ENCODE data around the gene MXRA5. TPM values are rescaled to one million over a fixed set of nuclear protein-coding genes. Genes with fewer than 3 reads are reported as not detected.
A peak's percentile ranks its signal among the peaks of the same experiment; 100 is the strongest.
"Not testable (repeated sequence)": the region's sequence is repeated elsewhere in the genome, so short reads cannot be mapped to it uniquely, and the experiment has no call there.

Gene MXRA5
- total RNA-seq, 1 donor from 2014 or later: 0.40 TPM

DNA sequence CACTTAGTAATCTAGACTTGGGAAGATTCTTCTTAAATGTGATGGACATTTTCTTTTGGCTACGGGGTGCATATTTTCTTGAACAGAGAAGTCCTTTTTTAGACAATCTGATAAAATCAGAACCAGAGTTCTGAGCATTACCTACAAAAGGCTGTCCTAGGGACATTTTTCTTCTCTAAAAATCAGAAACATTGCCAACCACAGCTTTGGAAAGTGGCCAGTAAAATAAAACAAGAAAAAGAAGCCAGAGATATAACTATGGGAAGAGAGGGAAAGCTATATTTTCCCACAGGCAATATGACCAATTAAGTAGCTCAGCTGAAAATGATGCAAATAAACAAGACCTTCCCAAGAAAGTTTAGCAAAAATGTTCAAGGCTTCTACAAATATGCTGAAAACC is 55.9 kb downstream of the MXRA5 start:
- TF ChIP-seq, protein P1, sequence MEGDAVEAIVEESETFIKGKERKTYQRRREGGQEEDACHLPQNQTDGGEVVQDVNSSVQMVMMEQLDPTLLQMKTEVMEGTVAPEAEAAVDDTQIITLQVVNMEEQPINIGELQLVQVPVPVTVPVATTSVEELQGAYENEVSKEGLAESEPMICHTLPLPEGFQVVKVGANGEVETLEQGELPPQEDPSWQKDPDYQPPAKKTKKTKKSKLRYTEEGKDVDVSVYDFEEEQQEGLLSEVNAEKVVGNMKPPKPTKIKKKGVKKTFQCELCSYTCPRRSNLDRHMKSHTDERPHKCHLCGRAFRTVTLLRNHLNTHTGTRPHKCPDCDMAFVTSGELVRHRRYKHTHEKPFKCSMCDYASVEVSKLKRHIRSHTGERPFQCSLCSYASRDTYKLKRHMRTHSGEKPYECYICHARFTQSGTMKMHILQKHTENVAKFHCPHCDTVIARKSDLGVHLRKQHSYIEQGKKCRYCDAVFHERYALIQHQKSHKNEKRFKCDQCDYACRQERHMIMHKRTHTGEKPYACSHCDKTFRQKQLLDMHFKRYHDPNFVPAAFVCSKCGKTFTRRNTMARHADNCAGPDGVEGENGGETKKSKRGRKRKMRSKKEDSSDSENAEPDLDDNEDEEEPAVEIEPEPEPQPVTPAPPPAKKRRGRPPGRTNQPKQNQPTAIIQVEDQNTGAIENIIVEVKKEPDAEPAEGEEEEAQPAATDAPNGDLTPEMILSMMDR (conservative IDR thresholded peaks at IDR 0.05; ENCODE audit: low read depth, low read length): no peak
- no peak overlapping the region for H3K4me3 ChIP-seq (ENCODE audit: low read depth, low read length)
- no peak for DNase-seq (ENCODE audit: low read depth)

DNA sequence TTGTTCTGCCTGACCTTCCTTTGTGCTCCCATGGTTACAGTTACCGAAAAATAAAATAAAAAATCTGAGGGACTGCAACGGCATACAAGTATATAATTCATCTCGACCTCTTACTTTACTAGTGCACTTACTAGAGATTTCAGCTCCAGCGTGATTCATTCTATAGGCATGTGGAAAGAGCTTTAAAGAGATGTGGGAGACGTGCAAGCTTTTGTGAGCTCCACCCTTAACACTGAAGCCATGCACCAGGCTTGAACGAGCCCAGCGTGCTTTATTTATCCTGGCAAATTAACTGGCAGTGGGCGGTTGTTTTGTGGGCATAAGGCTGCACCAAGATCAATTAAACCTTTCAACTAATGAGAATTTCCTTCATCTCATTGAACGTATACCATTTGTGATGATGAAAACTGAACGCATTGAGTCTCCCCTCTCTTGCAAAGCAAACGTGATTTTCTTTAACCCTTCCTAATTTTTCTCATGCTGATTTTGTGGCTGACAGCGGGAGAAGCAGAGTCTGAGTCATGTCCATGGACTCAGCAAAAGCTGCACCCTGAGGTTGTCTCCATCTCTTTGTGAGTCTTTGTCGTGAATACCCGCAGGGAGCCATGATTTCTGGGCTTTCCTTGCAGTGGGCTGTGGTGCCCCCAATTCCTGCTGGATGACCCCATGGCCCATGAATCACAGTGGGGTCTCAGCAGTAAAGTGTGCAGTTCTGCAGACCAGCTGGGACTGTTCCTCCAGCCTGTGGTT is 60.1 kb downstream of the MXRA5 start:
- no peak overlapping the region for H3K4me3 ChIP-seq (ENCODE audit: low read depth, low read length)
- TF ChIP-seq, protein P1 (conservative IDR thresholded peaks at IDR 0.05; ENCODE audit: low read depth, low read length): no peak
- DNase-seq (ENCODE audit: low read depth): no peak

DNA sequence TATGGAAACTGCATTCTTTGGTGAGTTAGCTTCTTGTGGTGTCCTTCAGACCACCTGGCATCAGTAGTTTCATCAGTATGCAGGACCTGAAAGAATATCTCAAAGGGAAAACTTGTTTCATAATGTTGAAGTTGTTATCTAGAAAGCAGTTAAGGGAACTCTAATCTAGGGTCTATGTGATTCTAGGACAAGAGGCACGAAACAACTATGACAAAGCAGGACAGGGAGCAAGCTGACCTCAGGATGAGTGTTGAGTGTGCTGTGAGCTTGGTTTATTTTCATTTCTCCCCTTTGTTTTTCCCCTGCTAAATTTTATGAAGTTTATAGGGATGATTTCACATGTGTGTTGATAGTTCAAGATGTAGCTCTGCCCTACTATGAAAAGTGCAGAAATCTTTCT is 65.7 kb downstream of the MXRA5 start:
- no peak overlapping the region for H3K4me3 ChIP-seq (ENCODE audit: low read depth, low read length)
- TF ChIP-seq, protein P1 (conservative IDR thresholded peaks at IDR 0.05; ENCODE audit: low read depth, low read length): no peak
- no peak for DNase-seq (ENCODE audit: low read depth)

DNA sequence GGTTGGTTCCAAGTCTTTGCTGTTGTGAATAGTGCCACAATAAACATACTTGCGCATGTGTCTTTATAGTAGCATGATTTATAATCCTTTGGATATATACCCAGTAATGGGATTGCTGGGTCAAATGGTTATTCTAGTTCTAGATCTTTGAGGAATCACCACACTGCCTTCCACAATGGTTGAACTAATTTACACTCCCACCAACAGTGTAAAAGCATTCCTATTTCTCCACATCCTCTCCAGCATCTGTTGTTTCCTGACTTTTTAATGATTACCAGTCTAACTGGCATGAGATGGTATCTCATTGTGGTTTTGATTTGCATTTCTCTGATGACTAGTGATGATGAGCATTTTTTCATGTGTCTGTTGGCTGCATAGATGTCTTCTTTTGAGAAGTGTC is 72.8 kb downstream of the MXRA5 start:
- not testable (repeated sequence) for H3K4me3 ChIP-seq (ENCODE audit: low read depth, low read length); DNase-seq (ENCODE audit: low read depth)

DNA sequence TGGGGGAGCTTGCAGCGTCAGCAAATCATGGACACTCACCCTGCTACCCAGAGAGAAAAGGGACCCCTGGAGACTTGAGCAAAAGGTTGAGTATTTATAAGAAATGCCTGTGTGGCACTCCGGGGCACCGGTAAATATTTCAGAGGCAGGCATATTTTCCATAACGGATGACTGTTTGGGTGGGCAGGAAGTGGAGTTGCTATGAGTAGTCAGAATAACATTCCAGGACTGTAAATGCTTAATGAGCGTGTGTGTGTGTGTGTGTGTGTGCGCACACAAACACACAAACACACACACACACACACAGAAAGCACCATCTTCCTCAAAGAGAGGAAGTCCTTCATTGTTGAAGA is 74.6 kb downstream of the MXRA5 start:
- TF ChIP-seq, protein P1 (conservative IDR thresholded peaks at IDR 0.05; ENCODE audit: low read depth, low read length): no peak
- H3K4me3 ChIP-seq (ENCODE audit: low read depth, low read length): peak overlapping the region; percentile 16
- DNase-seq (ENCODE audit: low read depth): no peak

DNA sequence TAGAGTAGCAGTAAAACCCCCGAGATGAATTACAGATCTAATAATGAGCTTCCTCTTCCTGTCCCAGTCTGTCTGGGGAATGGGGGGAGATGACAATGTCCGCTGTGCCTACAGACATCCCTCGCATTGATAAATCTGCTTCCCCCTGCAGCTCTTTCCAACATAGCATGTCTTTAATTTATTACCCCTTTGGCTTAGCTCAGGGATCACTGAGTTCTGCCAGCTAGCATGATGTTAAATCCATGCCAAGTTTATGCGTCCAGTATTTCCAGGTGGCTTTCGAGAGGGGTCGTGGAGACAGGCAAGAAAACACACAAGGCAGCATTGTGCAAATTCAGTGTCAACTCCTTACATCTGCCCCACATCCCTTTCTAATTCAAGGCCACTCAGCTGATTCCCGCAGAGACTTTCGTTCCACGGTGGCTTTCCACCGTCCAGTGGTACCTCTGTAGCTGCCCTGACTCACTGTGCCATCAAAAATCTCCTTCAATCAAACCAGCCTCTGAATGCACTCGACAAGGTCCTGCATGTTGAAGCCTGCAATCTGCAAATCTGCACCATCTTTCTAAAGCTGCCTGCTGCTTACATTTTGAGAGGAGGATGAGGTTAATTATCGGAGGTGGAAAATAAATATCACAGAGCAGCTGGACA is 75.1 kb downstream of the MXRA5 start:
- peak overlapping the region; percentile 16 for H3K4me3 ChIP-seq (ENCODE audit: low read depth, low read length)

DNA sequence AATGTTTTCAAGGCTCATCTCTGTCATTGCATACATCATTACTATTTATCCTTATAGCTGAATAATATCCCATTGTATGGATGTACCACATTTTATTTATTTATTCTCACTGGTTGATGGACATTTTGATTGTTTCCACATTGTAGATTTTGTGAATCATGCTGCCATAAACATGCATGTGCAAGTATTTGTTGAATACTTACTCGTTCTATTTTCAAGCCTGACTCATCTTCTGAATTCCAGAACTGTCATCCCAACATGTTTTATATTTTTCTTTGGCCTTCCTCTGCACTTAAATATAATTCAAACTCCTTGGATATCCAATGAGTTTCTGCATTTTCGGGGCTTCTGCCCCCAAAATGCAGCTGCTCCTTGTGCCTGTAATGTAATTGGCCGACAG is 77.6 kb downstream of the MXRA5 start:
- TF ChIP-seq, protein P1 (conservative IDR thresholded peaks at IDR 0.05; ENCODE audit: low read depth, low read length): no peak
- no peak overlapping the region for H3K4me3 ChIP-seq (ENCODE audit: low read depth, low read length)
- DNase-seq (ENCODE audit: low read depth): no peak

More for the DNA sequence above, 75.1 kb downstream of the MXRA5 start:
- DNase-seq (ENCODE audit: low read depth): no peak
- TF ChIP-seq, protein P1 (conservative IDR thresholded peaks at IDR 0.05; ENCODE audit: low read depth, low read length): no peak

All from epithelial cell of proximal tubule (primary cell).